ENCODE measurements around the gene KHDRBS2. TPM values are rescaled to one million over a fixed set of nuclear protein-coding genes. Genes with fewer than 3 reads are reported as not detected.

The KHDRBS2 gene
- total RNA-seq (2012; rRNA removed) (not detected in 2 replicates), polyA plus RNA-seq (2012; rRNA removed) (not detected in 2 replicates), Bru-seq, nascent RNA (percentile 1 among the genes with signal in this experiment), BruChase-seq, experiment 1, labeled RNA remaining after a 6-hour chase (percentile 0 among the genes with signal in this experiment), BruChase-seq, experiment 2, labeled RNA remaining after a 2-hour chase (percentile 0 among the genes with signal in this experiment)
- not detected in 2 replicates for polyA plus RNA-seq (2012; cell fraction: cytosol; rRNA removed)
- polyA plus RNA-seq (2012; cell fraction: nucleus; rRNA removed; ENCODE audit: low replicate concordance): not detected in 2 replicates
- long read RNA-seq: 0 reads

- Histone ChIP-seq H2AK9ac (replicated peaks; ENCODE audit: low read depth, low read length, poor library complexity) (no peak within 1 kb of the TSS), H2BK5ac (ENCODE audit: low read depth, low read length, poor library complexity, severe bottlenecking) (no peak within 1 kb of the TSS), H3K79me1 (ENCODE audit: low read depth in 1 of 2, low read length in 2 of 2) (no peaks in the 10 kb centered on the region), H2BK15ac (ENCODE audit: low read depth, low read length) (no peak within 1 kb of the TSS), H3K27ac (ENCODE audit: insufficient read depth, low read length) (no peak within 1 kb of the TSS), H4K5ac (ENCODE audit: low read depth, low read length) (no peak within 1 kb of the TSS), H2AK5ac (ENCODE audit: low read depth, low read length) (no peak within 1 kb of the TSS), H4K91ac (ENCODE audit: insufficient read depth, low read depth, low read length) (no peak within 1 kb of the TSS), H3K9ac (ENCODE audit: low read depth, low read length) (no peak within 1 kb of the TSS), H2BK20ac (ENCODE audit: low read depth, low read length) (no peak within 1 kb of the TSS), H3K56ac (ENCODE audit: extremely low read depth, insufficient read depth, low read length) (no peak within 1 kb of the TSS), H2AFZ (replicated peaks; ENCODE audit: low read length, poor library complexity) (peak within 1 kb of the TSS; percentile 63), H3K14ac (replicated peaks; ENCODE audit: low read depth, low read length) (no peak within 1 kb of the TSS), H3K18ac (ENCODE audit: low read depth, low read length) (no peak within 1 kb of the TSS), H3K9me3 (ENCODE audit: control insufficient read depth, insufficient read depth, low read length) (no peaks in the 10 kb centered on the region), H4K8ac (ENCODE audit: low read depth in 2 of 2, low read length in 2 of 2) (no peak within 1 kb of the TSS), H3K23ac (ENCODE audit: low read depth, low read length) (no peak within 1 kb of the TSS), H3K4me3 (ENCODE audit: insufficient read depth, low read depth, low read length) (no peak within 1 kb of the TSS), H4K20me1 (ENCODE audit: insufficient read depth, low read length) (no peaks in the 10 kb centered on the region), H3K4ac (ENCODE audit: low read depth, low read length) (no peak within 1 kb of the TSS), H3K36me3 (ENCODE audit: control insufficient read depth, insufficient read depth, low read length) (no peaks in the 10 kb centered on the region), H3K4me2 (ENCODE audit: low read depth, low read length) (no peak within 1 kb of the TSS), H2BK120ac (ENCODE audit: low read depth, low read length) (no peak within 1 kb of the TSS), H3K27me3 (ENCODE audit: control insufficient read depth, insufficient read depth, low read length) (no peaks in the 10 kb centered on the region), H3K9me1 (ENCODE audit: insufficient read depth, low read length) (no peaks in the 10 kb centered on the region), H3K4me1 (ENCODE audit: control insufficient read depth, insufficient read depth, low read length) (no peaks in the 10 kb centered on the region)
- in situ Hi-C loops (cut with MboI; ENCODE audit: low sequenced_read_pairs): no loop called here
- DNase-seq: no peak
- TF ChIP-seq RFX5 (IDR thresholded peaks at IDR 0.05; ENCODE audit: low read depth, low read length) (no peak), ELK1 (IDR thresholded peaks at IDR 0.05; ENCODE audit: borderline replicate concordance, low read depth, low read length) (no peak), MXI1 (IDR thresholded peaks at IDR 0.05; ENCODE audit: borderline replicate concordance, low read depth, low read length) (no peak), POLR2A (IDR thresholded peaks at IDR 0.05; ENCODE audit: low read depth, low read length) (no peak), CHD1 (IDR thresholded peaks at IDR 0.05; ENCODE audit: low read depth, low read length) (no peak), RCOR1 (IDR thresholded peaks at IDR 0.05; ENCODE audit: insufficient replicate concordance, low read length) (no peak), USF2 (IDR thresholded peaks at IDR 0.05; ENCODE audit: low read depth, low read length) (no peak), BHLHE40 (IDR thresholded peaks at IDR 0.05; ENCODE audit: low read depth, low read length) (no peak), CTCF (conservative IDR thresholded peaks at IDR 0.05; ENCODE audit: low read depth, low read length) (no peak), RAD21 (IDR thresholded peaks at IDR 0.05; ENCODE audit: low read length) (no peak), SMC3 (IDR thresholded peaks at IDR 0.05; ENCODE audit: low read depth, low read length) (no peak), FOS (IDR thresholded peaks at IDR 0.05; ENCODE audit: low read depth, low read length) (no peak)
- POLR2A ChIA-PET (ENCODE audit: unreplicated experiment): no interaction called here
- no TSS peak for BruUV-seq (replicated peaks)
- dilution Hi-C loops (cut with HindIII; ENCODE audit: low sequenced_read_pairs, unreplicated experiment): no loop called here
- WGBS, 2 experiments (ENCODE audit: extremely low coverage in 2 of 2, insufficient read length in 1 of 2): 0% methylated on average over 22 of the region's 66 CpGs; no CpG with 5 or more reads in 1 of the 2 experiments
- intact Hi-C loops (cut with micrococcal nuclease): no loop called here
- ATAC-seq (ENCODE audit: low read depth): no peak
- CTCF ChIA-PET: no interaction called here
These were observed at the start of gene KHDRBS2 for GRCh38 chr6:62285612-62286469. Gene KHDRBS2 (minus strand): TSS chr6:62286225.

Measured in IMR-90 (cell line).